HCT116 (cell line): Measurements from ENCODE around the gene SPACA4.

Experiments
- CEBPB ChIP-seq: IDR thresholded peaks from 2 replicates; pipeline ENCODE4 v1.6.1; 2012; ENCODE audit warnings: low read depth
- EZH2 ChIP-seq: fragments of 200-600 bp; sonication (generic); IDR thresholded peaks from 2 replicates; pipeline ENCODE4 v1.6.1; 2017; ENCODE audit warnings: antibody characterized with exemption, mixed run types
- FOSL1 ChIP-seq: IDR thresholded peaks from 2 replicates; pipeline ENCODE4 v1.6.1; 2012; ENCODE audit warnings: low read depth
- POLR2A ChIP-seq: IDR thresholded peaks from 2 replicates; pipeline ENCODE4 v1.7.0; 2011; ENCODE audit warnings: borderline replicate concordance; ENCODE audit not compliant: insufficient read depth, insufficient read length; ENCODE audit errors: extremely low read depth
- POLR2AphosphoS5 ChIP-seq: IDR thresholded peaks from 2 replicates; pipeline ENCODE4 v1.6.1; 2011; ENCODE audit warnings: mild to moderate bottlenecking, low read depth, low read length, moderate library complexity
- SIN3A ChIP-seq: IDR thresholded peaks from 2 replicates; pipeline ENCODE4 v1.6.1; 2012; ENCODE audit warnings: low read depth
- SP1 ChIP-seq: IDR thresholded peaks from 2 replicates; pipeline ENCODE4 v1.6.1; 2012; ENCODE audit warnings: low read depth
- TF ChIP-seq, protein P1 (sequence below), 3 experiments: fragments of 200-600 bp in 1 of 3; sonication (generic) in 1 of 3; IDR thresholded peaks in 2 of 3; conservative IDR thresholded peaks in 1 of 3; 2 replicates each; pipeline ENCODE4 v1.5.1; 2012 to 2017; ENCODE audit warnings: low read depth in 2 of 3, low read length in 2 of 3, antibody characterized with exemption in 1 of 3, borderline replicate concordance in 1 of 3, control low read depth in 1 of 3, mild to moderate bottlenecking in 1 of 3, mixed read lengths in 1 of 3, mixed run types in 1 of 3, moderate library complexity in 1 of 3; ENCODE audit not compliant: insufficient read depth in 1 of 3
- TF ChIP-seq, protein P2 (sequence below): IDR thresholded peaks from 2 replicates; pipeline ENCODE4 v1.6.1; 2012

DNA sequence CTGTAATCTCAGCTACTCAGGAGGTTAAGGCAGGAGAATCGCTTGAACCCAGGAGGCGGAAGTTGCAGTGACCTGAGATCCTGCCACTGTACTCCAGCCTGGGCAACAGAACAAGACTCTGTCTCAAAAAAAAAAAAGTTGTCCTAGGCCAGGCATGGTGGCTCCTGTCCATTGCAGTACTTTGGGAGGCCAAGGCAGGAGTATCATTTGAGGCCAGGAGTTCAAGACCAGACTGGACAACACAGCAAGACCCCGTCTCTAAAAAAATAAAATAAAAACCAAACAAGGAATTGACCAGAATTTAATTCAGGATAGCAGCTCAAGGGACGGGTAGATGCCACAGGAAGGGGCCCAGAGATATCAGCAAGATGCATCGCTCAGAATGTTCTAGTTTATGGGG is 49.7 kb upstream of the SPACA4 start:
- TF ChIP-seq POLR2AphosphoS5, result no peak
- TF ChIP-seq, protein P1, sequence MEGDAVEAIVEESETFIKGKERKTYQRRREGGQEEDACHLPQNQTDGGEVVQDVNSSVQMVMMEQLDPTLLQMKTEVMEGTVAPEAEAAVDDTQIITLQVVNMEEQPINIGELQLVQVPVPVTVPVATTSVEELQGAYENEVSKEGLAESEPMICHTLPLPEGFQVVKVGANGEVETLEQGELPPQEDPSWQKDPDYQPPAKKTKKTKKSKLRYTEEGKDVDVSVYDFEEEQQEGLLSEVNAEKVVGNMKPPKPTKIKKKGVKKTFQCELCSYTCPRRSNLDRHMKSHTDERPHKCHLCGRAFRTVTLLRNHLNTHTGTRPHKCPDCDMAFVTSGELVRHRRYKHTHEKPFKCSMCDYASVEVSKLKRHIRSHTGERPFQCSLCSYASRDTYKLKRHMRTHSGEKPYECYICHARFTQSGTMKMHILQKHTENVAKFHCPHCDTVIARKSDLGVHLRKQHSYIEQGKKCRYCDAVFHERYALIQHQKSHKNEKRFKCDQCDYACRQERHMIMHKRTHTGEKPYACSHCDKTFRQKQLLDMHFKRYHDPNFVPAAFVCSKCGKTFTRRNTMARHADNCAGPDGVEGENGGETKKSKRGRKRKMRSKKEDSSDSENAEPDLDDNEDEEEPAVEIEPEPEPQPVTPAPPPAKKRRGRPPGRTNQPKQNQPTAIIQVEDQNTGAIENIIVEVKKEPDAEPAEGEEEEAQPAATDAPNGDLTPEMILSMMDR (IDR thresholded peaks at IDR 0.05 in 2 of 3, conservative IDR thresholded peaks at IDR 0.05 in 1 of 3; ENCODE audit: borderline replicate concordance in 1 of 3, insufficient read depth in 1 of 3, low read depth in 2 of 3, low read length in 2 of 3), result no peak
- TF ChIP-seq, protein P2, sequence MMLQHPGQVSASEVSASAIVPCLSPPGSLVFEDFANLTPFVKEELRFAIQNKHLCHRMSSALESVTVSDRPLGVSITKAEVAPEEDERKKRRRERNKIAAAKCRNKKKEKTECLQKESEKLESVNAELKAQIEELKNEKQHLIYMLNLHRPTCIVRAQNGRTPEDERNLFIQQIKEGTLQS, result no peak
- TF ChIP-seq SP1, result no peak
- no peak for TF ChIP-seq EZH2
- TF ChIP-seq CEBPB, result no peak
- TF ChIP-seq SIN3A, result no peak
- no peak for TF ChIP-seq POLR2A
- TF ChIP-seq FOSL1, result no peak
